Stomach (tissue), 9 donors: ENCODE measurements around the gene NSDHL. TPM values are rescaled to one million over a fixed set of nuclear protein-coding genes. Genes with fewer than 3 reads are reported as not detected.

Experiments
- DNase-seq, 2 donors: peaks; one replicate each; pipeline versions ENCODE4 v3.0.0 to v3.0.0-alpha.2; 2013 to 2019
- H3K27ac ChIP-seq, 5 donors: fragments of 200-600 bp in 4 of 5; sonication (generic) in 4 of 5; one replicate each; pipeline ENCODE4 v1.5.1; 2013 to 2019; ENCODE audit warnings: mild to moderate bottlenecking in 1 of 5, moderate library complexity in 1 of 5
- H3K27me3 ChIP-seq, 3 donors: fragments of 200-600 bp; sonication (generic); one replicate each; pipeline ENCODE4 v1.5.1; 2017 to 2019; ENCODE audit warnings: mixed run types in 1 of 3
- H3K36me3 ChIP-seq, 4 donors: fragments of 200-600 bp; sonication (generic); 1 replicate in 3 of 4; 2 replicates in 1 of 4; pipeline ENCODE4 v1.5.1; 2016 to 2019
- H3K4me1 ChIP-seq, 4 donors: fragments of 200-600 bp; sonication (generic); one replicate each; pipeline ENCODE4 v1.5.1; 2016 to 2019
- H3K4me3 ChIP-seq, 4 donors: fragments of 200-600 bp; sonication (generic) in 3 of 4; one replicate each; pipeline ENCODE4 v1.5.1; 2016 to 2019; ENCODE audit warnings: mild to moderate bottlenecking in 1 of 4
- H3K9me3 ChIP-seq, 4 donors: fragments of 200-600 bp; sonication (generic); one replicate each; pipeline ENCODE4 v1.5.1; 2016 to 2019
- CTCF ChIP-seq, 7 experiments: fragments of 450-650 bp in 4 of 7; fragments of 200-600 bp in 3 of 7; sonication (generic) in 3 of 7; IDR thresholded peaks; one replicate each; pipeline ENCODE4 v1.5.1; 2016 to 2019; ENCODE audit warnings: antibody characterized with exemption in 7 of 7, control low read depth in 2 of 7, mild to moderate bottlenecking in 1 of 7
- EP300 ChIP-seq: sonication (generic); formaldehyde crosslinking; IDR thresholded peaks from one replicate; pipeline ENCODE4 v1.6.1; 2017; ENCODE audit warnings: antibody characterized with exemption
- POLR2A ChIP-seq, 4 donors: fragments of 450-650 bp; IDR thresholded peaks; one replicate each; pipeline ENCODE4 v1.6.1; 2016; ENCODE audit warnings: antibody characterized with exemption in 4 of 4, control low read depth in 2 of 4, mild to moderate bottlenecking in 1 of 4, moderate library complexity in 1 of 4
- POLR2AphosphoS5 ChIP-seq, 3 donors: sonication (generic); formaldehyde crosslinking; IDR thresholded peaks; one replicate each; pipeline ENCODE4 v1.6.1; 2016; ENCODE audit warnings: antibody characterized with exemption in 3 of 3
- WGBS, 5 donors: extraction: QIAGEN DNeasy Blood & Tissue Kit in 3 of 5; methylation state at CpG; one replicate each; pipeline versions ENCODE4 v1.1.5 to v1.1.7; 2013 to 2018; 5-methylcytosine and 5-hydroxymethylcytosine counted together
- intact Hi-C: fragments of 100-400 bp; cut with DNase I; formaldehyde crosslinking; loops from one replicate; pipeline ENCODE4 v1.15.1; 2023; ENCODE audit warnings: low total_unique reads
- polyA plus RNA-seq, 3 donors: library from polyadenylated mRNA; stranded (reverse); fragments of 200-250 nt; gene quantifications; one replicate each; pipeline ENCODE4 v1.2.3, GENCODE V29; 2013
- total RNA-seq, 5 donors: library from RNA; depleted of rRNA; stranded (reverse); fragments of >200 nt; gene quantifications; one replicate each; pipeline versions ENCODE4 v1.1.0 to v1.2.3, GENCODE V29; 2014 to 2016
- donor health status: healthy with polysubstance abuse.
- donor health status: Bipolar disorder and iron deficiency.
- donor health status: healthy.

NSDHL gene
- total and polyA plus RNA-seq, 8 donors, result 0.58 to 45.5 (median 8.9) TPM

GRCh38 chrX:152844256-152844655, 13.4 kb downstream of the NSDHL start:
- peaks cover 0 to 24% (median 18%) of the 10 kb centered on the region in 4 donors for H3K36me3 ChIP-seq
- intact Hi-C loops, result no loop called here
- no peaks in the 10 kb centered on the region for H3K4me1 ChIP-seq
- no peak for DNase-seq
- TF ChIP-seq CTCF (IDR thresholded peaks at IDR 0.05) (no peak), POLR2A (IDR thresholded peaks at IDR 0.05) (no peak), EP300 (no peak), POLR2AphosphoS5 (IDR thresholded peaks at IDR 0.05) (no peak)
- no peak overlapping the region for H3K4me3 ChIP-seq
- peaks cover 0 to 11% (median 5%) of the 10 kb centered on the region in 4 donors for H3K9me3 ChIP-seq
- WGBS, 5 donors, result 78 to 91% (median 83%) methylated on average over 2 to 6 of the region's 6 CpGs
- H3K27ac ChIP-seq, result no peak overlapping the region
- no peaks in the 10 kb centered on the region for H3K27me3 ChIP-seq

GRCh38 chrX:152845618-152846240, 14.9 kb downstream of the NSDHL start:
- no peak for TF ChIP-seq POLR2AphosphoS5 (IDR thresholded peaks at IDR 0.05)
- TF ChIP-seq POLR2A (IDR thresholded peaks at IDR 0.05), result no peak
- TF ChIP-seq CTCF (IDR thresholded peaks at IDR 0.05), result no peak
- no peak for TF ChIP-seq EP300
- WGBS, 5 donors, result 79 to 83% (median 80%) methylated on average over 16 to 17 of the region's 17 CpGs
- Histone ChIP-seq H3K4me3 (no peak overlapping the region), H3K27me3 (no peaks in the 10 kb centered on the region), H3K27ac (no peak overlapping the region), H3K36me3 (peaks cover 0 to 39% (median 33%) of the 10 kb centered on the region in 4 donors), H3K4me1 (no peaks in the 10 kb centered on the region), H3K9me3 (peaks cover 0 to 8% (median 3%) of the 10 kb centered on the region in 4 donors)
- intact Hi-C loops, result no loop called here
- DNase-seq, result no peak

- H3K4me3 ChIP-seq, result no peak overlapping the region
- H3K4me1 ChIP-seq, result no peaks in the 10 kb centered on the region
- intact Hi-C loops, result no loop called here
- DNase-seq, result no peak
- H3K36me3 ChIP-seq, result peaks cover 0 to 51% (median 48%) of the 10 kb centered on the region in 4 donors
- no peak overlapping the region for H3K27ac ChIP-seq
- WGBS, 5 donors, result 70 to 91% (median 82%) methylated on average over 6 of the region's 6 CpGs
- H3K9me3 ChIP-seq, result peaks cover 0 to 3% (median 0%) of the 10 kb centered on the region in 4 donors
- TF ChIP-seq POLR2AphosphoS5 (IDR thresholded peaks at IDR 0.05), result no peak
- H3K27me3 ChIP-seq, result no peaks in the 10 kb centered on the region
Observed at GRCh38 chrX:152847281-152847680, 16.4 kb downstream of the NSDHL start.

GRCh38 chrX:152850465-152850864, 19.6 kb downstream of the NSDHL start:
- Histone ChIP-seq H3K9me3 (no peaks in the 10 kb centered on the region), H3K4me3 (no peak overlapping the region), H3K27ac (no peak overlapping the region), H3K36me3 (peaks cover 0 to 67% (median 59%) of the 10 kb centered on the region in 4 donors), H3K27me3 (no peaks in the 10 kb centered on the region), H3K4me1 (no peaks in the 10 kb centered on the region)
- DNase-seq, result no peak
- intact Hi-C loops, result no loop called here
- WGBS, 5 donors, result 55 to 86% (median 75%) methylated on average over 1 to 2 of the region's 2 CpGs
- no peak for TF ChIP-seq CTCF (IDR thresholded peaks at IDR 0.05)
- TF ChIP-seq POLR2AphosphoS5 (IDR thresholded peaks at IDR 0.05), result no peak
- TF ChIP-seq EP300, result no peak
- TF ChIP-seq POLR2A (IDR thresholded peaks at IDR 0.05), result no peak

GRCh38 chrX:152853986-152854385, 23.1 kb downstream of the NSDHL start:
- intact Hi-C loops, result no loop called here
- Histone ChIP-seq H3K9me3 (no peaks in the 10 kb centered on the region), H3K36me3 (peaks cover 0 to 61% (median 52%) of the 10 kb centered on the region in 4 donors), H3K4me1 (no peaks in the 10 kb centered on the region), H3K27ac (no peak overlapping the region), H3K4me3 (no peak overlapping the region), H3K27me3 (no peaks in the 10 kb centered on the region)
- TF ChIP-seq POLR2AphosphoS5 (IDR thresholded peaks at IDR 0.05) (no peak), EP300 (no peak)
- WGBS, 5 donors, result 89 to 99% (median 95%) methylated on average over 4 to 7 of the region's 7 CpGs
- DNase-seq, result no peak
